ENCODE data around the gene UBE2Q2. TPM values are rescaled to one million over a fixed set of nuclear protein-coding genes. Genes with fewer than 3 reads are reported as not detected.
A peak's percentile ranks its signal among the peaks of the same experiment; 100 is the strongest.

The UBE2Q2 gene
- total and polyA plus RNA-seq, 8 donors = 8.7 to 19.4 (median 10.8) TPM

GRCh38 chr15:75921732-75922703 is 78.8 kb downstream of the UBE2Q2 start:
- Histone ChIP-seq H3K4me1 (peaks cover 3 to 13% (median 5%) of the 10 kb centered on the region in 3 donors), H3K27me3 (no peaks in the 10 kb centered on the region), H3K36me3 (peaks cover 0 to 2% (median 0%) of the 10 kb centered on the region in 3 donors), H3K27ac (no peak overlapping the region), H3K4me3 (no peak overlapping the region), H3K9me3 (no peaks in the 10 kb centered on the region)
- FAIRE-seq (no peak), DNase-seq (peak in 2 of 6 donors; percentile 25 to 28), ATAC-seq (peak; percentile 58 to 72 (median 69))
- TF ChIP-seq, protein P1, sequence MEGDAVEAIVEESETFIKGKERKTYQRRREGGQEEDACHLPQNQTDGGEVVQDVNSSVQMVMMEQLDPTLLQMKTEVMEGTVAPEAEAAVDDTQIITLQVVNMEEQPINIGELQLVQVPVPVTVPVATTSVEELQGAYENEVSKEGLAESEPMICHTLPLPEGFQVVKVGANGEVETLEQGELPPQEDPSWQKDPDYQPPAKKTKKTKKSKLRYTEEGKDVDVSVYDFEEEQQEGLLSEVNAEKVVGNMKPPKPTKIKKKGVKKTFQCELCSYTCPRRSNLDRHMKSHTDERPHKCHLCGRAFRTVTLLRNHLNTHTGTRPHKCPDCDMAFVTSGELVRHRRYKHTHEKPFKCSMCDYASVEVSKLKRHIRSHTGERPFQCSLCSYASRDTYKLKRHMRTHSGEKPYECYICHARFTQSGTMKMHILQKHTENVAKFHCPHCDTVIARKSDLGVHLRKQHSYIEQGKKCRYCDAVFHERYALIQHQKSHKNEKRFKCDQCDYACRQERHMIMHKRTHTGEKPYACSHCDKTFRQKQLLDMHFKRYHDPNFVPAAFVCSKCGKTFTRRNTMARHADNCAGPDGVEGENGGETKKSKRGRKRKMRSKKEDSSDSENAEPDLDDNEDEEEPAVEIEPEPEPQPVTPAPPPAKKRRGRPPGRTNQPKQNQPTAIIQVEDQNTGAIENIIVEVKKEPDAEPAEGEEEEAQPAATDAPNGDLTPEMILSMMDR (IDR thresholded peaks at IDR 0.05) = peak in 1 of 4 donors; percentile 13
- 47 to 54% methylated on average over 9 of the region's 9 CpGs for WGBS, 2 donors
- intact Hi-C loops (cut with DNase I) = no loop called here

GRCh38 chr15:75923756-75924155 is 80.5 kb downstream of the UBE2Q2 start:
- intact Hi-C loops (cut with DNase I) = no loop called here
- FAIRE-seq (no peak), ATAC-seq (no peak), DNase-seq (no peak)
- Histone ChIP-seq H3K36me3 (no peaks in the 10 kb centered on the region), H3K4me3 (no peak overlapping the region), H3K27ac (no peak overlapping the region), H3K9me3 (no peaks in the 10 kb centered on the region), H3K4me1 (peaks cover 0 to 8% (median 3%) of the 10 kb centered on the region in 3 donors), H3K27me3 (no peaks in the 10 kb centered on the region)
- WGBS, 2 donors = 95% methylated on average over 4 of the region's 4 CpGs
- TF ChIP-seq, protein P1 (IDR thresholded peaks at IDR 0.05) = no peak

DNA sequence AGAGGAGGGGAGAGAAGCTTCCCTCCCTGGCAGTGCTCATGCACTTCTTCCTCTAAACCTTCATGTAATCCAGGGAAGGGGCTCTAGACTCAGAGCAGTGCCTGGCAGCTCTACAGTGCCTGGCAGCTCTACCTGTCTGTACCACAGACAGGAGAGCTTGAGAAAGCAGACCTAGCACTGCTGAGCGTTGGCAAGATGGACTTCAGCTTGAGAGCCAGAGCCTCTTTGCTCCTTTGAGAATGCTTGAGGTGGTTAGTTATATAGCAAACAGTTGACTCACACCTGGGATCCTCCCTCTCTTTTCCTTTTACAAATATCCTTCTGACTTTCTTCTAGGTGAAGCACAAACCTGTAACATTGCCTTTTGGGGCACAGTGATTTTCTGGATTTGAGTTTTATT is 81.3 kb downstream of the UBE2Q2 start:
- H3K36me3 ChIP-seq = no peaks in the 10 kb centered on the region
- 75 to 76% methylated on average over 1 of the region's 1 CpG for WGBS, 2 donors
- no peak overlapping the region for H3K4me3 ChIP-seq
- TF ChIP-seq, protein P1 (IDR thresholded peaks at IDR 0.05) = no peak
- ATAC-seq (no peak), DNase-seq (no peak), FAIRE-seq (no peak)
- intact Hi-C loops (cut with DNase I) = no loop called here
- no peaks in the 10 kb centered on the region for H3K27me3 ChIP-seq
- H3K4me1 ChIP-seq = peaks cover 0 to 8% (median 3%) of the 10 kb centered on the region in 3 donors
- no peaks in the 10 kb centered on the region for H3K9me3 ChIP-seq
- H3K27ac ChIP-seq = no peak overlapping the region

DNA sequence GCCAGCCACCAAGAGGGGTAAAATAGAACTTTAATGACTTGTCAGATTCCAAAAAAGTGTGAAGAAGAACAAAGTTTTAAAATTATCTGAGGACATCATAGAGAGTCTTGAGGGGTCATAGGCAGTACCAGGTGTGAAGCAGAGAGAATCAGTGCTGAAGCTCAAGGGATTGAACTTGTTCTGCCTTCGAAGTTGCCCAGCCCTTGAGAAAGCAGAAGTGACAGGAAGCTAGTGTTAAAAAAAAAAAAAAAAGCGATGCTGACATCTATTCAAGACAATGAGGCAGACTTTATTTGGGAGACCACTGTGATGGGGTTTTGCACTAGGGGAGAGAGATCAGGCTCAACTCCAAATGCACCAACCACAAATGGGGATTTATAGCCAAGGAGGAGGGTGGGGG is 82.2 kb downstream of the UBE2Q2 start:
- no peaks in the 10 kb centered on the region for H3K9me3 ChIP-seq
- no peaks in the 10 kb centered on the region for H3K27me3 ChIP-seq
- ATAC-seq (no peak), FAIRE-seq (no peak), DNase-seq (no peak)
- H3K36me3 ChIP-seq = no peaks in the 10 kb centered on the region
- WGBS, 2 donors = 81 to 84% methylated on average over 2 of the region's 2 CpGs
- TF ChIP-seq, protein P1 (IDR thresholded peaks at IDR 0.05) = no peak
- H3K4me3 ChIP-seq = no peak overlapping the region
- H3K4me1 ChIP-seq = peaks cover 0 to 8% (median 3%) of the 10 kb centered on the region in 3 donors
- H3K27ac ChIP-seq = no peak overlapping the region
- intact Hi-C loops (cut with DNase I) = no loop called here

DNA sequence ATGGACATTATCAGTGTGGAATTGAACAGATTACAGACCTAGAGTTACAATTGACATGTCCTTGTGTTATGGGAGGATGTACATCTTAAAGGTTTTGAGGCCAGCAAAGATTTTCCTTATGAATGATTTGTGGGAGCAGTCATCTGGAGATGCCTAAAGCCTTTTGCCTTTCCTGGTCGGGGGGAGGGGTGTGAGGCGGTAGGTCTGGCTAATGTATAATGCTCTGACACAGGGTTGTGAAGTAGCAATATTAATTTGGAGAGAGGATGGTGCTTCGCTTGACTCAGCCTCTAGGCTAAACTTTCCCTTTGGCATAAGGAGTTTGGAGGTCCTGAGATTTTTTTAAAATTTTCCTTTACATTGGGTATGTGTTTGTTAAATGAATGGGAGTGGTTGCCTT is 83.7 kb downstream of the UBE2Q2 start:
- Histone ChIP-seq H3K9me3 (no peaks in the 10 kb centered on the region), H3K27me3 (no peaks in the 10 kb centered on the region), H3K27ac (no peak overlapping the region), H3K36me3 (no peaks in the 10 kb centered on the region), H3K4me1 (peaks cover 0 to 6% (median 2%) of the 10 kb centered on the region in 3 donors), H3K4me3 (no peak overlapping the region)
- 85 to 89% methylated on average over 3 of the region's 3 CpGs for WGBS, 2 donors
- intact Hi-C loops (cut with DNase I) = no loop called here
- ATAC-seq (no peak), FAIRE-seq (no peak), DNase-seq (no peak)
- TF ChIP-seq, protein P1 (IDR thresholded peaks at IDR 0.05) = no peak

Data from pancreas (tissue), 10 donors.